Left colon (tissue), 2 donors: ENCODE data around the gene SLC16A10. TPM values are rescaled to one million over a fixed set of nuclear protein-coding genes. Genes with fewer than 3 reads are reported as not detected.
"Not testable (repeated sequence)": the region's sequence is repeated elsewhere in the genome, so short reads cannot be mapped to it uniquely, and the experiment has no call there.

Experiments
- ATAC-seq: fragments of 200-7000 bp; cut with Tn5 transposase; one replicate; pipeline ENCODE4 v1.9.1; 2020; ENCODE audit warnings: mild to moderate bottlenecking, moderate library complexity
- DNase-seq, 2 donors: peaks; one replicate each; pipeline ENCODE4 v3.0.0-alpha.2; 2020
- intact Hi-C, 2 donors: fragments of 100-400 bp; cut with DNase I in 1 of 2; cut with micrococcal nuclease in 1 of 2; formaldehyde crosslinking; loops; one replicate each; pipeline versions ENCODE4 v1.11.2 to v1.14.0; 2022; cut with DNase I, micrococcal nuclease
- long read RNA-seq: library from polyadenylated mRNA; unstranded; transcript quantifications from one replicate; pipeline ENCODE4 v2.0.0, GENCODE V29; 2021
- total RNA-seq, 2 donors: library from RNA; stranded (reverse); fragmentation: NEBNext Ultra II Directional; extraction: Animal tissue kit (Norgen Biotek cat#: 25700); gene quantifications; one replicate each; pipeline ENCODE4 v1.2.1, GENCODE V29; 2021
- donor health status: DM: no; HTN: no; CAD: no.
- donor health status: DM: yes; HTN: yes; CAD: no.

SLC16A10 gene
- total RNA-seq: 1 to 10 TPM; 4.0 TPM
- long read RNA-seq, partial matches to known transcripts: 2 of 8 reads
- long read RNA-seq, other reads (novel, unspliced or antisense): 3 of 8 reads

GRCh38 chr6:111087106-111087835 is at the start of gene SLC16A10:
Gene SLC16A10, plus strand, starts transcription at chr6:111087503. Its CDS starts 250 bp downstream, at chr6:111087753.
- peak; percentile 93 for ATAC-seq
- intact Hi-C loops: no loop called here
- DNase-seq: peak; percentile 70 to 73

GRCh38 chr6:111038534-111039252 is 48.6 kb upstream of the SLC16A10 start:
- intact Hi-C loops: no loop called here

GRCh38 chr6:111041917-111042316 is 45.4 kb upstream of the SLC16A10 start:
- ATAC-seq: no peak
- DNase-seq: no peak
- intact Hi-C loops: no loop called here

More at GRCh38 chr6:111038534-111039252, 48.6 kb upstream of the SLC16A10 start:
- DNase-seq (no peak), ATAC-seq (no peak)

- DNase-seq (no peak), ATAC-seq (no peak)
- intact Hi-C loops: no loop called here
Measured at GRCh38 chr6:111047244-111047643, 40.1 kb upstream of the SLC16A10 start.

GRCh38 chr6:111050261-111051023 is 36.9 kb upstream of the SLC16A10 start:
- no peak for ATAC-seq
- intact Hi-C loops: no loop called here
- DNase-seq: no peak

- ATAC-seq (no peak), DNase-seq (no peak)
- intact Hi-C loops: no loop called here
Measured at GRCh38 chr6:111052171-111052570, 35.1 kb upstream of the SLC16A10 start.

GRCh38 chr6:111057074-111057752 is 30.1 kb upstream of the SLC16A10 start:
- no peak for DNase-seq
- intact Hi-C loops: no loop called here
- peak; percentile 82 for ATAC-seq

- DNase-seq (no peak), ATAC-seq (no peak)
- intact Hi-C loops: no loop called here
Measured at GRCh38 chr6:111061508-111061907, 25.8 kb upstream of the SLC16A10 start.

- intact Hi-C loops, DNase-seq, ATAC-seq: not testable (repeated sequence)
Measured at GRCh38 chr6:111061985-111062384, 25.3 kb upstream of the SLC16A10 start.

GRCh38 chr6:111062860-111063259 is 24.4 kb upstream of the SLC16A10 start:
- DNase-seq, ATAC-seq, intact Hi-C loops: not testable (repeated sequence)

GRCh38 chr6:111068109-111068865 is 19.0 kb upstream of the SLC16A10 start:
- DNase-seq (no peak), ATAC-seq (no peak)
- intact Hi-C loops: no loop called here

GRCh38 chr6:111068866-111069234 is 18.5 kb upstream of the SLC16A10 start:
- ATAC-seq (no peak), DNase-seq (no peak)
- intact Hi-C loops: no loop called here

GRCh38 chr6:111069382-111070104 is 17.8 kb upstream of the SLC16A10 start:
- intact Hi-C loops: no loop called here
- no peak for ATAC-seq
- DNase-seq: no peak

GRCh38 chr6:111070105-111071005 is 16.9 kb upstream of the SLC16A10 start:
- ATAC-seq (no peak), DNase-seq (no peak)
- intact Hi-C loops: no loop called here

GRCh38 chr6:111072801-111073360 is 14.4 kb upstream of the SLC16A10 start:
- no peak for DNase-seq
- ATAC-seq: no peak
- intact Hi-C loops: no loop called here

- DNase-seq (no peak), ATAC-seq (no peak)
- intact Hi-C loops: no loop called here
Measured at GRCh38 chr6:111074311-111074710, 13.0 kb upstream of the SLC16A10 start.
